Measurements from ENCODE around the gene FAM241A. TPM values are rescaled to one million over a fixed set of nuclear protein-coding genes. Genes with fewer than 3 reads are reported as not detected.

FAM241A gene
- total and polyA plus RNA-seq, 2 of the 13 experiments (the other 11 are each of a cell fraction or from before 2014, with no cell fraction given) = 0.61 to 0.69 TPM

- TF ChIP-seq ZKSCAN8 (CRISPR knock-in tag; IDR thresholded peaks at IDR 0.05; ENCODE audit: borderline replicate concordance) = no peak
- TF ChIP-seq ATF1 (CRISPR knock-in tag; IDR thresholded peaks at IDR 0.05) = no peak
- TF ChIP-seq RORA (CRISPR knock-in tag; IDR thresholded peaks at IDR 0.05) = no peak
- no peak for TF ChIP-seq ZBTB20 (CRISPR knock-in tag; IDR thresholded peaks at IDR 0.05; ENCODE audit: borderline replicate concordance, low read depth)
- TF ChIP-seq KIAA2018 (CRISPR knock-in tag; IDR thresholded peaks at IDR 0.05; ENCODE audit: borderline replicate concordance) = no peak
Observed at GRCh38 chr4:112146502-112146813, 1.2 kb downstream of the FAM241A start (continued).

GRCh38 chr4:112147697-112148096, 2.4 kb downstream of the FAM241A start:
- in situ Hi-C loops (cut with HindIII; ENCODE audit: extremely low pct_ligation_motif_present, low pct_unique_long_range_greater_than_20kb) = no loop called here
- no TSS peak for BruUV-seq (replicated peaks)
- intact Hi-C loops (cut with micrococcal nuclease; ENCODE audit: unreplicated experiment) = loop anchor here (2.0 kb wide), 1 partner anchor 61 kb away; no protein-coding TSS in a partner anchor
- H3K4me3 ChIP-seq (replicated peaks in 1 of 3; ENCODE audit: insufficient read depth in 1 of 3, low read depth in 2 of 3, low read length in 3 of 3) = no peak overlapping the region
- H4K20me1 ChIP-seq (ENCODE audit: insufficient read depth, low read length) = no peaks in the 10 kb centered on the region
- 96% methylated on average over 5 of the region's 5 CpGs for WGBS (ENCODE audit: low lambda C conversion rate)
- ATAC-seq = no peak
- peaks cover 12% of the 10 kb centered on the region for H3K4me1 ChIP-seq (ENCODE audit: insufficient read depth, low read length)
- H3K79me2 ChIP-seq (ENCODE audit: insufficient read depth, low read length) = no peaks in the 10 kb centered on the region
- ChIA-PET POLR2A (interaction anchor here (0.8 kb wide), 1 partner anchor 35 kb away, joined by 3 read pairs; no protein-coding TSS in a partner anchor), CTCF (ENCODE audit: low intra/inter-chr PET ratio, low total read pairs) (no interaction called here)
- H3K27me3 ChIP-seq (ENCODE audit: control insufficient read depth in 1 of 2, insufficient read depth in 2 of 2, low read length in 2 of 2) = no peaks in the 10 kb centered on the region; a peak in 1 of 5 replicates
- DNase-seq (ENCODE audit: low spot score) = no peak
- no peak for FAIRE-seq
- H3K4me2 ChIP-seq (ENCODE audit: low read depth, low read length) = no peak overlapping the region
- no peak overlapping the region for H2AFZ ChIP-seq (ENCODE audit: low read length)
- no peak overlapping the region for H3K9ac ChIP-seq (ENCODE audit: insufficient read depth, low read depth, low read length)
- H3K36me3 ChIP-seq (replicated peaks in 1 of 2; ENCODE audit: control insufficient read depth in 1 of 2, insufficient read depth in 2 of 2, low read length in 2 of 2) = no peaks in the 10 kb centered on the region
- no peaks in the 10 kb centered on the region for H3K9me3 ChIP-seq (ENCODE audit: low read length)
- H3K27ac ChIP-seq (ENCODE audit: extremely low read length, insufficient read depth, low read length) = no peak overlapping the region
- TF ChIP-seq RBAK (CRISPR knock-in tag; IDR thresholded peaks at IDR 0.05) = no peak
- no peak for TF ChIP-seq KLF6 (CRISPR knock-in tag; IDR thresholded peaks at IDR 0.05)
- TF ChIP-seq ZNF180 (CRISPR knock-in tag; IDR thresholded peaks at IDR 0.05; ENCODE audit: borderline replicate concordance, low read depth) = no peak
- TF ChIP-seq ZFY (CRISPR knock-in tag; IDR thresholded peaks at IDR 0.05) = no peak
- no peak for TF ChIP-seq AGO2 (optimal IDR thresholded peaks at IDR 0.05; ENCODE audit: low read depth, low read length)
- TF ChIP-seq ZNF251 (CRISPR knock-in tag; IDR thresholded peaks at IDR 0.05) = no peak
- no peak for TF ChIP-seq HES4 (CRISPR knock-in tag; IDR thresholded peaks at IDR 0.05; ENCODE audit: borderline replicate concordance)
- TF ChIP-seq MBD4 (IDR thresholded peaks at IDR 0.05; ENCODE audit: borderline replicate concordance, low read length) = no peak
- TF ChIP-seq ZSCAN30 (CRISPR knock-in tag; IDR thresholded peaks at IDR 0.05) = no peak
- no peak for TF ChIP-seq ZNF850 (CRISPR knock-in tag; conservative IDR thresholded peaks at IDR 0.05)

Measured in HepG2 (cell line).